Cardiac muscle cell (in vitro differentiated cells and primary cell): Measurements from ENCODE around the gene MRPL45. TPM values are rescaled to one million over a fixed set of nuclear protein-coding genes. Genes with fewer than 3 reads are reported as not detected.
A peak's percentile ranks its signal among the peaks of the same experiment; 100 is the strongest.

Experiments
- DNase-seq, 2 donors: peaks; one replicate each; pipeline versions ENCODE4 v3.0.0 to v3.0.0-alpha.2; 2010 to 2017; ENCODE audit warnings: low read depth in 1 of 2, low spot score in 1 of 2
- H3K27ac ChIP-seq: fragments of 200-600 bp; sonication (generic); 2 replicates; pipeline ENCODE4 v1.5.1; 2016
- H3K27me3 ChIP-seq: fragments of 200-600 bp; sonication (generic); 2 replicates; pipeline ENCODE4 v1.6.0; 2016; ENCODE audit warnings: control low read depth
- H3K36me3 ChIP-seq: fragments of 200-600 bp; sonication (generic); 2 replicates; pipeline ENCODE4 v1.5.1; 2016; ENCODE audit warnings: control low read depth
- H3K4me1 ChIP-seq: fragments of 200-600 bp; sonication (generic); 2 replicates; pipeline ENCODE4 v1.8.1; 2017; ENCODE audit warnings: low read depth, mild to moderate bottlenecking, mixed run types
- H3K4me3 ChIP-seq: fragments of 200-600 bp; sonication (generic); 2 replicates; pipeline ENCODE4 v1.5.1; 2016; ENCODE audit warnings: mild to moderate bottlenecking
- H3K9me3 ChIP-seq: fragments of 200-600 bp; sonication (generic); 2 replicates; pipeline ENCODE4 v1.5.1; 2017; ENCODE audit warnings: low read depth, mild to moderate bottlenecking, control low read depth
- polyA plus RNA-seq: library from polyadenylated mRNA; unstranded; fragments of >200 nt; fragmentation: Nextera tagmentation; extraction: Ambion mirVana; gene quantifications from 2 replicates; pipeline ENCODE4 v1.2.1, GENCODE V29; 2016
- total RNA-seq: library from RNA; depleted of rRNA; stranded (reverse); fragments of >200 nt; gene quantifications from 2 replicates; pipeline ENCODE4 v1.2.3, GENCODE V29; 2016
- TF ChIP-seq, protein P1 (sequence below): IDR thresholded peaks from 2 replicates; pipeline ENCODE4 v1.5.1; 2012; ENCODE audit warnings: low read depth, mild to moderate bottlenecking, low read length

The MRPL45 gene
- total and polyA plus RNA-seq, 2 experiments from 2014 or later = 42.0 to 43.5 TPM

DNA sequence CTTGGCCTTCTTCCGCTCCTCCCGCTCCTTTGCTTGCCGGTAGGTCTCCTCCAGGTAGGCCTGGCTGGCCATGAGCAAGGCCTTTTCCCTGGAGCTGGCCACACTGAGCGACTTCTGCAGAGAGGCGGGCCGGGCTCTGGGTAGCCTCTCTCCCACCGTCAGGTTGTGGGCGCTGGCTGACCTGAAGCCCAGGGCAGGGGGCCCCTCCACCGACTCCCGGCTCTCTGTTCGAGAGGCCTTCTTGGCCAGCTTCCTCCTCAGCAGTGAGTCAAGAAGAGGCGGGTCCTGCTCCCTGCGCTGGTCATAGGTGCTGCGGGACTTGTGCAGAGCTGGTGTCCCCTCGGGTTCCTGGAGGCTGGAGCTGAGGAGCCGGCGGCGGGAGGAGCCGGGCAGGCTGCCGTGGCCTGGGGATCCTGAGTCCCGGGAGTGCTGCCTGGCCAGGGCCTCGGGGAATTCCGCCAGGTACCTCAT lies 34.0 kb downstream of the MRPL45 start:
- Histone ChIP-seq H3K4me1 (no peaks in the 10 kb centered on the region), H3K9me3 (no peaks in the 10 kb centered on the region), H3K27ac (no peak overlapping the region), H3K36me3 (no peaks in the 10 kb centered on the region), H3K4me3 (no peak overlapping the region), H3K27me3 (no peaks in the 10 kb centered on the region)
- no peak for DNase-seq
- TF ChIP-seq, protein P1, sequence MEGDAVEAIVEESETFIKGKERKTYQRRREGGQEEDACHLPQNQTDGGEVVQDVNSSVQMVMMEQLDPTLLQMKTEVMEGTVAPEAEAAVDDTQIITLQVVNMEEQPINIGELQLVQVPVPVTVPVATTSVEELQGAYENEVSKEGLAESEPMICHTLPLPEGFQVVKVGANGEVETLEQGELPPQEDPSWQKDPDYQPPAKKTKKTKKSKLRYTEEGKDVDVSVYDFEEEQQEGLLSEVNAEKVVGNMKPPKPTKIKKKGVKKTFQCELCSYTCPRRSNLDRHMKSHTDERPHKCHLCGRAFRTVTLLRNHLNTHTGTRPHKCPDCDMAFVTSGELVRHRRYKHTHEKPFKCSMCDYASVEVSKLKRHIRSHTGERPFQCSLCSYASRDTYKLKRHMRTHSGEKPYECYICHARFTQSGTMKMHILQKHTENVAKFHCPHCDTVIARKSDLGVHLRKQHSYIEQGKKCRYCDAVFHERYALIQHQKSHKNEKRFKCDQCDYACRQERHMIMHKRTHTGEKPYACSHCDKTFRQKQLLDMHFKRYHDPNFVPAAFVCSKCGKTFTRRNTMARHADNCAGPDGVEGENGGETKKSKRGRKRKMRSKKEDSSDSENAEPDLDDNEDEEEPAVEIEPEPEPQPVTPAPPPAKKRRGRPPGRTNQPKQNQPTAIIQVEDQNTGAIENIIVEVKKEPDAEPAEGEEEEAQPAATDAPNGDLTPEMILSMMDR = no peak

DNA sequence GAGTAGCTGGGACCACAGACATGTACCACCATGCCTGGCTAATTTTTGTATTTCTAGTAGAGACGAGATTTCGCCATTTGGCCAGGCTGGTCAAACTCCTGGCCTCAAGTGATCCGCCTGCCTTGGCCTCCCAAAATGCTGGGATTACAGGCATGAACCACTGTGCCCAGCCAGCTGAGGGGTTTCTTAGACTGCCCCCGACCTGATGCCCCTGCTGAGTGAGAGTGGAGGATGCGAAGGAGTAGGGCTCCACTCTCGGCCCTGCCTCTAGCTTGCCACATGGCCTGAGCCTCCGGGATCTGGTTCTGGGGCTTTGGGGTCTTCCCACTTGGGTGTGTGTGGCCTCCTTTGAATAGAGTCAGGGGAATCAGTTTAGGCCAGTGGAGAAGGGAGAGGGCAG lies 35.8 kb downstream of the MRPL45 start:
- H3K4me3 ChIP-seq = no peak overlapping the region
- no peaks in the 10 kb centered on the region for H3K36me3 ChIP-seq
- no peak overlapping the region for H3K27ac ChIP-seq
- no peaks in the 10 kb centered on the region for H3K9me3 ChIP-seq
- TF ChIP-seq, protein P1 = no peak
- H3K4me1 ChIP-seq = no peaks in the 10 kb centered on the region
- no peaks in the 10 kb centered on the region for H3K27me3 ChIP-seq
- no peak for DNase-seq

DNA sequence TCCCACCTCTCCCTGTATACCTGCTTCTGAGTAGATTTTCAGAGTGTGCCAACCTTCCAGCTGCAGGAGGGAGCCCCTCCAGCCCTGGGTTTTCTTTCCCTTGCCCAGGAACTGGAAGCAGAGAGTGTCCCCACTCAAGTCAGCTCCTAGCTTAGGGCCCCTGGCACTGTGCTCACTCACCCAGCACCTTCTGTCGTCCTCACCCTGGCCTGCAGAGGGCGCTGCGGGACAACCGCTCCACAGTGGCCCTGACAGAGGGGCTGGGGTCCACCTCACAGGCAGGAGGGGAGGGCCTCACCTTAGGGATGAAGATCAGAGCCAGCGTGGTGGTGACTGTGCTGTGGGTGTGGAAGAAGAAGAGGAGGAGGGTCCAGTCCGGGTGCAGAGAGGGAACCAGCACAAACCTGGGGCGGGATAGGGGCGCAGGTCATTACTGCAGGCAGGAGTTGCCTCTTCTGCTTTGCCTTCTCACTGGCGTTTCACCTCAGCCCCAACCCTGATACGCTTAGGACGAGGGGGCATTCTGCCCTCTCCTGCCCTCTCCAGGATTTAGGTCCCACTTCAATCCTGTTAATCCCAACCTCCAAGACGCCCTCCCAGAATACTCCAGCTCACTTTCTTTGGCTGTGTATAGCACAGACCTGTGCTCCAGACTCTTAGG lies 36.8 kb downstream of the MRPL45 start:
- TF ChIP-seq, protein P1 = peak; percentile 74
- Histone ChIP-seq H3K36me3 (no peaks in the 10 kb centered on the region), H3K27ac (no peak overlapping the region), H3K4me1 (no peaks in the 10 kb centered on the region), H3K9me3 (no peaks in the 10 kb centered on the region), H3K27me3 (no peaks in the 10 kb centered on the region), H3K4me3 (no peak overlapping the region)
- peak; percentile 29 to 75 for DNase-seq

DNA sequence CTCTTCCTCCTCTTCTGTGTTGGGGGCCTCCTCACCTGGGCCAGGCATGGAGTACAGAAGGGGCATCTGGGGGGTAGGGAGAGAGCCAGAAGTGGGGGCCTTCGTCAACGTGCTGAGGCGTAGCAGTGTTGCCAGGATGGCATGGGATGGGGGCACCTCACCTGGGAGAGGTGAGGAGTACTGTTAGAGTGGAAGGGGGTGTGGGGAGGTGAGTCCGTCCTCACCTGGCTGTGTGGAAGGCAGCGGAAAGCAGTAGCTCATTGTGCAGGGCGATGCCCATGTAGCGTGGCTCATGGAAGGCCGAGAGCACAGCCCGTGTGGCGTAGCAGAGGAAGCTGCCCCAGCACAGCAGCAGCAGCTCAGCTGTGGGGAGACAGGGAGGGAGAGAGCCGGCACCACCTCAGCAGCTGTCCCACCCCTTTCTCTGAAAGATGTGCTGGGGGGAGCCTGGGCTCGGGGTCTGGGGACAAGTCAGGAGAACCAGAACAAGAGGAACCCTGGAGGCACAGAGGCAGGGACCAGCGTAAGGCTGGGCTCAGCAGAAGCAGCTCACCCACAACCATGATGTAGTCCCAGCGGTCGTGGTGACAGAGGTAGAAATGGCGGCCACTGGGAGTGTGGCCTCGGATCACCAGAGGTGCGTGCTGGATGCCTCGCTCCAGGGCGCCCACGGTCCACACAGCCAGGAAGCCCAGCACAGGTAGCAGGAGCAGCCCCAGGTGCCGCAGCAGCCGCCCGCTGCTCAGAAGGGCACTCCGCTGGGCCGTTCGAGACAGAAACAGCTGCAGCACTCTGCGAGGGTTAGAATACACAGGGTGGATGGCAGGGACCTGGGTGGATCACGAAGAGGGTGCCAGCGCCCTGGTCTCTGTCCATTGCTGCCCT lies 37.8 kb downstream of the MRPL45 start:
- TF ChIP-seq, protein P1 = no peak
- Histone ChIP-seq H3K27ac (no peak overlapping the region), H3K4me3 (no peak overlapping the region), H3K9me3 (no peaks in the 10 kb centered on the region), H3K27me3 (no peaks in the 10 kb centered on the region), H3K36me3 (no peaks in the 10 kb centered on the region), H3K4me1 (no peaks in the 10 kb centered on the region)
- no peak for DNase-seq

DNA sequence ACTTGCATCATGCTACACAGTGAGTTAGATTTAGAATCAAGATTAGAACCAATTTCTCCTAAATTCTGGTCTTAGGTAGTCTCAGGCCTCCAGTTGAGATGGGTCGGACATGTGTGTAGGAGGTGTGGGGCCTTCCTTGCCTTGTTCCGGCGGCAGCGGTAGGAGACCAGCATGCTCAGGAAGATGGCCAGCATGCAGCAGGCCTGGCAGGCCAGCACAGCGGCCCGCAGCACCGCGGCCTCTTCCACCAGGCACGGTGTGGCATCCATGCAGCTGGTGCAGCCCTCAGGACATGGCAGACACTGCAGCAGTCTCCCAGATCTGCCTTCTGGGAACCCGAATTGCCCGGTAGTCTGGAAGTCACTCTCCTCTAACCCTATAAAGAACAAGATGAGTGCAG lies 39.9 kb downstream of the MRPL45 start:
- DNase-seq = no peak
- Histone ChIP-seq H3K9me3 (no peaks in the 10 kb centered on the region), H3K27ac (no peak overlapping the region), H3K27me3 (no peaks in the 10 kb centered on the region), H3K4me1 (peaks cover 3% of the 10 kb centered on the region), H3K36me3 (no peaks in the 10 kb centered on the region), H3K4me3 (no peak overlapping the region)
- TF ChIP-seq, protein P1 = no peak
